Measurements from ENCODE around the gene OR6C68. TPM values are rescaled to one million over a fixed set of nuclear protein-coding genes. Genes with fewer than 3 reads are reported as not detected.
"Not testable (repeated sequence)": the region's sequence is repeated elsewhere in the genome, so short reads cannot be mapped to it uniquely, and the experiment has no call there.

OR6C68 gene
- not detected in 2 replicates for total RNA-seq

GRCh38 chr12:55492078-55492477, at the start of gene OR6C68:
TSS of gene OR6C68 (plus strand) at chr12:55492378. CDS start at chr12:55492378, 0 bp downstream.
- no peak within 1 kb of the TSS for H3K4me3 ChIP-seq (ENCODE audit: low read depth, low read length)
- DNase-seq (ENCODE audit: low read depth), result no peak
- no peaks in the 10 kb centered on the region for H3K36me3 ChIP-seq (ENCODE audit: control insufficient read depth, insufficient read depth, low read length)
- TF ChIP-seq CTCF (IDR thresholded peaks at IDR 0.05; ENCODE audit: insufficient read depth, low read length, poor library complexity, severe bottlenecking), result no peak
- H3K27me3 ChIP-seq (ENCODE audit: control insufficient read depth, insufficient read depth, low read length), result no peaks in the 10 kb centered on the region

GRCh38 chr12:55443776-55444175, 48.4 kb upstream of the OR6C68 start, which contains the start of gene OR6C2:
TSS of gene OR6C2 (plus strand) at chr12:55444076. CDS start at chr12:55452214, 8,138 bp downstream.
- no peak for DNase-seq (ENCODE audit: low read depth)
- Histone ChIP-seq H3K4me3 (ENCODE audit: low read depth, low read length) (no peak within 1 kb of the TSS), H3K36me3 (ENCODE audit: control insufficient read depth, insufficient read depth, low read length) (no peaks in the 10 kb centered on the region), H3K27me3 (ENCODE audit: control insufficient read depth, insufficient read depth, low read length) (no peaks in the 10 kb centered on the region)
- no peak for TF ChIP-seq CTCF (IDR thresholded peaks at IDR 0.05; ENCODE audit: insufficient read depth, low read length, poor library complexity, severe bottlenecking)

GRCh38 chr12:55445357-55445756, 46.8 kb upstream of the OR6C68 start:
- Histone ChIP-seq H3K27me3 (ENCODE audit: control insufficient read depth, insufficient read depth, low read length) (no peaks in the 10 kb centered on the region), H3K4me3 (ENCODE audit: low read depth, low read length) (no peak overlapping the region), H3K36me3 (ENCODE audit: control insufficient read depth, insufficient read depth, low read length) (no peaks in the 10 kb centered on the region)
- no peak for TF ChIP-seq CTCF (IDR thresholded peaks at IDR 0.05; ENCODE audit: insufficient read depth, low read length, poor library complexity, severe bottlenecking)
- DNase-seq (ENCODE audit: low read depth), result no peak

- H3K36me3 ChIP-seq (ENCODE audit: control insufficient read depth, insufficient read depth, low read length), result no peaks in the 10 kb centered on the region
These were observed 45.9 kb upstream of the OR6C68 start for GRCh38 chr12:55446326-55446725.

GRCh38 chr12:55448825-55449224, 43.4 kb upstream of the OR6C68 start:
- Histone ChIP-seq H3K36me3 (ENCODE audit: control insufficient read depth, insufficient read depth, low read length) (no peaks in the 10 kb centered on the region), H3K4me3 (ENCODE audit: low read depth, low read length) (no peak overlapping the region), H3K27me3 (ENCODE audit: control insufficient read depth, insufficient read depth, low read length) (no peaks in the 10 kb centered on the region)
- DNase-seq (ENCODE audit: low read depth), result no peak
- no peak for TF ChIP-seq CTCF (IDR thresholded peaks at IDR 0.05; ENCODE audit: insufficient read depth, low read length, poor library complexity, severe bottlenecking)

More at GRCh38 chr12:55446326-55446725, 45.9 kb upstream of the OR6C68 start:
- no peak overlapping the region for H3K4me3 ChIP-seq (ENCODE audit: low read depth, low read length)
- H3K27me3 ChIP-seq (ENCODE audit: control insufficient read depth, insufficient read depth, low read length), result no peaks in the 10 kb centered on the region
- no peak for DNase-seq (ENCODE audit: low read depth)
- TF ChIP-seq CTCF (IDR thresholded peaks at IDR 0.05; ENCODE audit: insufficient read depth, low read length, poor library complexity, severe bottlenecking), result no peak

- H3K4me3 ChIP-seq (ENCODE audit: low read depth, low read length); H3K36me3 ChIP-seq (ENCODE audit: control insufficient read depth, insufficient read depth, low read length); DNase-seq (ENCODE audit: low read depth); H3K27me3 ChIP-seq (ENCODE audit: control insufficient read depth, insufficient read depth, low read length): not testable (repeated sequence)
These were observed 27.3 kb upstream of the OR6C68 start for GRCh38 chr12:55464926-55465325.

Measured in kidney epithelial cell (primary cell).